Small intestine (tissue), 7 donors: ENCODE data around the gene TPD52L1. TPM values are rescaled to one million over a fixed set of nuclear protein-coding genes. Genes with fewer than 3 reads are reported as not detected.

Experiments used
- DNase-seq, 2 donors: peaks; one replicate each; pipeline versions ENCODE4 v3.0.0 to v3.0.0-alpha.2; 2013
- FAIRE-seq: peaks from 2 replicates; lab custom pipeline; 2012; peaks lifted over from hg19 to GRCh38; lab: Jason Lieb, UNC
- H3K27ac ChIP-seq, 3 donors: one replicate each; pipeline ENCODE4 v1.5.1; 2013; ENCODE audit warnings: low read length in 2 of 3, mild to moderate bottlenecking in 2 of 3, control low read depth in 1 of 3, inconsistent platforms in 1 of 3, low read depth in 1 of 3, moderate library complexity in 1 of 3
- H3K27me3 ChIP-seq, 3 donors: one replicate each; pipeline ENCODE4 v1.6.1; 2013; ENCODE audit warnings: low read length in 3 of 3, inconsistent platforms in 1 of 3; ENCODE audit not compliant: control insufficient read depth in 3 of 3, insufficient read depth in 3 of 3
- H3K36me3 ChIP-seq, 3 donors: one replicate each; pipeline ENCODE4 v1.6.1; 2013; ENCODE audit warnings: low read length in 3 of 3, inconsistent platforms in 1 of 3, low read depth in 1 of 3, mild to moderate bottlenecking in 1 of 3, moderate library complexity in 1 of 3; ENCODE audit not compliant: control insufficient read depth in 3 of 3, insufficient read depth in 2 of 3
- H3K4me1 ChIP-seq, 3 donors: one replicate each; pipeline ENCODE4 v1.6.1; 2013; ENCODE audit warnings: low read length in 2 of 3, inconsistent platforms in 1 of 3, low read depth in 1 of 3, mild to moderate bottlenecking in 1 of 3, moderate library complexity in 1 of 3; ENCODE audit not compliant: control insufficient read depth in 3 of 3, insufficient read depth in 2 of 3
- H3K4me3 ChIP-seq, 3 donors: one replicate each; pipeline ENCODE4 v1.5.1; 2013; ENCODE audit warnings: low read length in 3 of 3, control low read depth in 1 of 3, inconsistent platforms in 1 of 3, low read depth in 1 of 3, mild to moderate bottlenecking in 1 of 3, moderate library complexity in 1 of 3
- H3K9me3 ChIP-seq, 2 donors: one replicate each; pipeline ENCODE4 v1.6.1; 2013; ENCODE audit warnings: low read depth in 1 of 2, low read length in 1 of 2; ENCODE audit not compliant: control insufficient read depth in 2 of 2, insufficient read depth in 1 of 2
- WGBS, 3 donors: extraction: QIAGEN DNeasy Blood & Tissue Kit; methylation state at CpG; one replicate each; pipeline ENCODE4 v1.1.7; 2013; 5-methylcytosine and 5-hydroxymethylcytosine counted together
- polyA plus RNA-seq, 4 donors: library from polyadenylated mRNA; stranded (reverse) in 3 of 4; unstranded in 1 of 4; fragments of 200-250 nt in 3 of 4; fragments of 120-200 nt in 1 of 4; gene quantifications; one replicate each; pipeline versions ENCODE4 v1.2.1 to v1.2.3, GENCODE V29; 2013
- donor health status: healthy with polysubstance abuse.
- donor health status: control.
- donor health status: control.
- donor health status: Bipolar disorder and iron deficiency.
- donor health status: healthy.

TPD52L1 gene
- polyA plus RNA-seq, 4 donors = 10.8 to 179 (median 30.7) TPM

DNA sequence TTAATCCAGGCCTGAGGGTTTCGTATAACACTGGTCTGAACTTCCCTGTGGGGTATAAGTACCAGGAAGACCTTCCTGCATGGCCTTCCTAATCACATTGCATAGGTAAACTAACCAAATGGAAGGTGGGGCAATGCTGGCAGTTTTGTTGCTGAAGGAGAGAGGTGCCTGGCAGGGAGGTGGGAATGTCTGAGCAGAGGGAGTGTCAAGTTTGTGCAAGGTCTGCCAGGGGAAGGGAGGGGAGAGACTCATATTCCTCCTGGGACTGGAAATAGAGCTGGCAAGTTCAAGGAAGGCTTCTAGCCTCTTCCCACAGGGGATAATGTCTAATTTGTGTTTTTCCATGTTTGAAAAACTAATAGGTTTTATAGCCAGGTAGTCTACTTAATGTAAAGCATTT is 77.6 kb downstream of the TPD52L1 start:
- Histone ChIP-seq H3K36me3 (no peaks in the 10 kb centered on the region), H3K4me1 (peaks cover 0 to 5% (median 0%) of the 10 kb centered on the region in 3 donors), H3K27ac (no peak overlapping the region), H3K27me3 (no peaks in the 10 kb centered on the region), H3K9me3 (no peaks in the 10 kb centered on the region), H3K4me3 (no peak overlapping the region)
- FAIRE-seq (no peak), DNase-seq (no peak)
- 76 to 81% (median 77%) methylated on average over 1 of the region's 1 CpG for WGBS, 3 donors

DNA sequence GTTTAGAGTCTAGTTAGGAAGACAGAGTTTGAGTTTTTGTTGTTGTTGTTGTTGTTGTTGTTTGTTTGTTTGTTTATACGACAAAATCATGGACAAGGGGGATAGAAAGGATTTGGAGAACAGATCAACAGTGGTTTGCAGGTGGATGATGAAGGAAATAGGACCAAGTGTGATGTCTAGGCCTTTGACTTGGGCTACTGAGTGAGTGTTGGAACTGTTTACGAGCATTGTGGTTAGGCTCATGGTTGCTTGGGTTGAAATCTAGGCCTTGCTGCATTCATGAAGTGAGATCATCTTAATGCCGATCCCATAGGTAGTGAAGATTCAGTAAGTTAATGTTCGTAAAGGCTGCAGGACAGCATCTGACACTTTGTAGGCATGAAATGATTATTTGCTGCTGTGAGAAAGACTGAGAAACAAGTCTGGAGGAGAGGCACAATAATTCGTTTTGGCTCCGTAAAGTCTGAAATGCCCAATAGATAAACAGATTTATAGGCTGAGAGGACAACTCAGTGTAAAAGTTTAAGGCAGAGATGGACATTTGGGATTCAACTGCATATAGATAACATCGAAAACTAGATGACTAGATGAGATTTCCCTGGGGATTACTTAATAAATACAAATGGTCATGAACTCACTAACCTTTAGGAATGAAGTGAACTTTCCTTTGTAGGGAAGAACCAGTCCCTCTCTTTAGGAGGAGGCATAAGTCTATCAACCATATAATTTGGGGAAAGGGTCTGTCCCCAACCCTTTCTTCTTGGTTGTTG is 78.2 kb downstream of the TPD52L1 start:
- no peak for FAIRE-seq
- no peak for DNase-seq
- peaks cover 0 to 5% (median 0%) of the 10 kb centered on the region in 3 donors for H3K4me1 ChIP-seq
- H3K36me3 ChIP-seq = no peaks in the 10 kb centered on the region
- H3K4me3 ChIP-seq = no peak overlapping the region
- no peaks in the 10 kb centered on the region for H3K27me3 ChIP-seq
- WGBS, 3 donors = 77 to 93% (median 89%) methylated on average over 7 of the region's 7 CpGs
- H3K9me3 ChIP-seq = no peaks in the 10 kb centered on the region
- H3K27ac ChIP-seq = no peak overlapping the region

DNA sequence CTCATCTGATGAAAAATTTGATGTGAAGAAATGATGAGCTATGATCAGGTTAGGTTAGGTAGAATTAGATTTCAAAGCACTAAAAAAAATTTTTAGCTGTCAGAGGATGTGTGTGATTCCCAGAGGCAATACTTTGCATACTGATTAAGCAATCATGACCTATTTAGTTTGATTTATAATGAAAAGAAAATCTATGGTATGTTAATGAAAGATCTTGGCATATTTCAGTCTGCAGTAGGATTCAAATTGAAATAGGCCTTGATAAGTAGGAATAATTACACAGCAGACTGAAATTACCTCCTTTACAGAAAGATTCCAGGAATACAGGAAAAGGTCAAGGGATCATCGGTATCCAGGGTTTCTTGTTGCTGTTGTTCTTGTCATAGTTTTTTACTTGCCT is 78.9 kb downstream of the TPD52L1 start:
- no peak for DNase-seq
- H3K36me3 ChIP-seq = no peaks in the 10 kb centered on the region
- no peaks in the 10 kb centered on the region for H3K27me3 ChIP-seq
- H3K27ac ChIP-seq = no peak overlapping the region
- H3K4me3 ChIP-seq = no peak overlapping the region
- no peak for FAIRE-seq
- H3K9me3 ChIP-seq = no peaks in the 10 kb centered on the region
- peaks cover 0 to 5% (median 0%) of the 10 kb centered on the region in 3 donors for H3K4me1 ChIP-seq
- WGBS, 3 donors = 85 to 93% (median 93%) methylated on average over 1 of the region's 1 CpG

DNA sequence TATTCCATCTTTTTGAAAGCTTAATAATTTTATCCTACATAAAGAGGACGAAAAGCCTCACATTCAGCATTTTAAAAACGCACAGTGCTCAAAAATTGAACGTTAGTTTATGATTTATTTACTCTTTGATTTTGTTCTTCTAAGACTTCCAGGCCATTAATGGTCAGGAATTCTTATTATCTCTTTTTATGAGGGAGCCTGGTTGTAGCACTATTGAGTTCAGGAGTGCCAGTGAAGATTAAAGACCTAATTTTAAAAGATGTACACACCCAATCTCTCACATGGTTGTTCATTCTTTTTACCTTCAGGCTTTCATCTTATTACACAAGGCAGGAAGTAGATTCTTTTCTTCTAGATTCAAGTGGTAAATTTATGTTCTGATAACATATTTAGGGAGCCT is 79.6 kb downstream of the TPD52L1 start:
- Histone ChIP-seq H3K4me1 (peaks cover 0 to 5% (median 0%) of the 10 kb centered on the region in 3 donors), H3K27me3 (no peaks in the 10 kb centered on the region), H3K9me3 (no peaks in the 10 kb centered on the region), H3K4me3 (no peak overlapping the region), H3K27ac (no peak overlapping the region), H3K36me3 (no peaks in the 10 kb centered on the region)
- no peak for FAIRE-seq
- DNase-seq = peak in 1 of 2 donors; percentile 8
- WGBS, 3 donors = 21 to 58% (median 52%) methylated on average over 3 of the region's 3 CpGs

DNA sequence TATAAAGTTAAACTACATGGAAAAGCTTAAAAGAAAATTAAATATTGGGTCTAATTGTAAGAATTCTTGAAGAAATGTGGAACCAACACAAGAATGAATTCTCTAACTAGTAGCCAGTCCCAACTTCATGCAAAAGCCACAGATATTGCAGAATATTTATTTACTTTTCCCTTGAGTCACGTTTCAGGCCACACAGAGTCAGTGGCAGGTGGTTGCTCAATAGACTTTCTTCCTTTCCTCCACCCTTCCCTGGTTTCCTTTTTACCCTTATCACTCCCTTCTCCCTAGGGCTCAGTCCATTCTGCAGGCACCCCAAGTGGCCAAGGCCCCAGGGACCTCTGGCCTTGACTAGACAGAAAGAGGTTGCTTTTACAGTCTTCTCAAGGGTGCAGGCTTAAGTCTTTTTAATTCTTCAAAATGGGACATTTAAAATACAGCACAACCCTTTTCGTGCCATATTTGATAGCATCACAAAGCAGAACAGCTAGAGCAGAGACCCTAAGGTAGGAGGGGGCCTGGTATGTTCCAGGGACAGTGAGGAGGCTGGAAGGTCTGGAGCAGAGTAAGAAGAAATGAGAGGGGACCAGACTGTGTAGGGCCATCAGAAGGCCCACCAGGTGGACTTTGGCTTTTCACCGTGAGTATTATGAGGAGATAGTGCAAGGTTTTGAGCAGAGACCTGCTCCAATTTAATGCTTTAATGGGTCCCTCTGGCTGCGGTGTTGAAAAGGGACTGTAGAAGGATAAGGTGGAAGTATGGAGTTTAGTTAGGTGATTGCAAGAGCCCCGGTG is 83.2 kb downstream of the TPD52L1 start:
- H3K4me1 ChIP-seq = peaks cover 0 to 5% (median 0%) of the 10 kb centered on the region in 3 donors
- H3K9me3 ChIP-seq = no peaks in the 10 kb centered on the region
- WGBS, 3 donors = 69 to 77% (median 71%) methylated on average over 5 of the region's 5 CpGs
- H3K27me3 ChIP-seq = no peaks in the 10 kb centered on the region
- H3K4me3 ChIP-seq = no peak overlapping the region
- no peak overlapping the region for H3K27ac ChIP-seq
- no peak for FAIRE-seq
- DNase-seq = peak in 1 of 2 donors; percentile 11
- no peaks in the 10 kb centered on the region for H3K36me3 ChIP-seq

DNA sequence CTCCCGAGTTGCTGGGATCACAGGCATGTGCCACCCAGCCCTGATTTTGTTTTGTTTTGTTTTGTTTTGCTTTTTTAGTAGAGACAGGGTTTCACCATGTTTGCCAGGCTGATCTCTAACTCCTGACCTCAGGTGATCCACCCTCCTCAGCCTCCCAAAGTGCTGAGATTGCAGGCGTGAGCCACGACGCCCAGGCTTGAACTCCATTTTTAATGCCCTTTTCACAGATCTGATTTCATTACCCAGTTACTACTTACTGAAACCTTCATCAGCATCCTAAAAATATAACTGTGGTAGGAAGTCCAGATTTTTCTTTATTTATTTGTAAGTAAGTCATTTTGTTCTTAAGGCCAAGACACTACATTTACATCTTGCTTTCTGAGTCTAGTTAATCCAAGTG is 84.2 kb downstream of the TPD52L1 start:
- WGBS, 3 donors = 82 to 92% (median 88%) methylated on average over 4 of the region's 4 CpGs
- Histone ChIP-seq H3K4me3 (no peak overlapping the region), H3K4me1 (peaks cover 0 to 5% (median 0%) of the 10 kb centered on the region in 3 donors), H3K9me3 (no peaks in the 10 kb centered on the region), H3K36me3 (no peaks in the 10 kb centered on the region), H3K27ac (no peak overlapping the region), H3K27me3 (no peaks in the 10 kb centered on the region)
- no peak for DNase-seq
- no peak for FAIRE-seq

DNA sequence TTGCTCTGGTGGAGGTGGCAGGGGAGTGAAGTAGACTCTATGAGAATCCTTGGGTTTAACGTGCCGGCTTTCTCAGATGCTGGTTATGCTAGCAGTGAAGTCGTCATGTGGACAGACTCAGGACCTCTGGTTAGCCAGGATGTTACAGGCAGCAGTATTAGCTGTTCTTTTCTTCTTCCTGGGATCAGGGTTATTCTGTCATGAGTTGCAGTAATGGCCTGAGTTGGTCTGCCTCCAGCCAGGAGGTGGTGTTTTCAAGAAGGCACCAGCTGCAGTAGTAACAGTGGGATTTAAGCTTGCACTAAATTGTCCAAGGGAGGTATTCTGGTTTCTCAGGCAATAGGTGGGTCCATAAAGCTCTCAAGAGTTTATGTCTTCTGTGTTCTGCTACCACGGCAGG is 91.5 kb downstream of the TPD52L1 start:
- Histone ChIP-seq H3K27me3 (no peaks in the 10 kb centered on the region), H3K9me3 (peaks cover 0 to 6% of the 10 kb centered on the region in 2 donors), H3K27ac (no peak overlapping the region), H3K36me3 (peaks cover 0 to 6% (median 0%) of the 10 kb centered on the region in 3 donors), H3K4me3 (no peak overlapping the region), H3K4me1 (peaks cover 0 to 5% (median 0%) of the 10 kb centered on the region in 3 donors)
- no peak for DNase-seq
- 78 to 92% (median 87%) methylated on average over 4 of the region's 4 CpGs for WGBS, 3 donors
- FAIRE-seq = no peak

DNA sequence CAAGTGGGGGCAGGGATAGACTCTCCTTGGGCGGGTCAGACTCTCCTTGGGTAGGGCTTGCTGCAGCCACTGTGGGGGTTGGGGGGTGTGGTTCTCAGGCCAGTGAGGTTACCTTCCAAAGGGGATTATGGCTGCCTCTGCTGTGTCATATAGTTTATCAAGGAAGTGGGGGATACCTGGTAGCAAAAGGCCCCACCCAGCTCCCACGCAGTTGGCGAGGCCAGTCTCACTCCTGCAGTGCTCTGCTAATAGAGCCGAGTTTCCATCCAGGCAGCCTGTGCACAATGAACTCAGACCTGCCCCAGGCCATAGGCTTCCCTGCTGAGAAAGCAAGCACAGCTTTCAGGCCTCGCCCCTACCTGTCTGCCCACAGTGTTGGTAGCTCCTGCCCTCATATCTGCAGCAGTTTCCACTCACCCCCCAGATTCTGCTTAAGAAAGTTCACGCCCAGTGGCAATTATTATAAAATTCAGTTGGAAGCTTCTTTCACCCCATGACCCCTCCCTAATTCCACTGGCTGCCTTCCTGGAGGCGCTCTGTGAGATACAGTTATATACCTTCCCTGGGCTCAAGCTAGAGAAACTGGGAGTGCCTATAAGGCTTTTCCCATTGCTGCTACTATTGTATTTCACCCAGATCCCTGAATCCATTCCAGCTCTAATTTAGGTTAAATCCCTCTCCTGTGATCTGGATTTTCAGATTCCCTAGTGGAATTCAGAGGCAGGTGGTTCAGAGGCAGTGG is 92.1 kb downstream of the TPD52L1 start:
- no peak for FAIRE-seq
- Histone ChIP-seq H3K27ac (no peak overlapping the region), H3K36me3 (peaks cover 0 to 6% (median 0%) of the 10 kb centered on the region in 3 donors), H3K9me3 (peaks cover 0 to 6% of the 10 kb centered on the region in 2 donors), H3K27me3 (no peaks in the 10 kb centered on the region), H3K4me1 (peaks cover 0 to 5% (median 0%) of the 10 kb centered on the region in 3 donors), H3K4me3 (no peak overlapping the region)
- WGBS, 3 donors = 50 to 83% (median 71%) methylated on average over 7 of the region's 7 CpGs
- DNase-seq = peak; percentile 29 to 32
